ENCODE measurements around the gene SPNS2.

DNA sequence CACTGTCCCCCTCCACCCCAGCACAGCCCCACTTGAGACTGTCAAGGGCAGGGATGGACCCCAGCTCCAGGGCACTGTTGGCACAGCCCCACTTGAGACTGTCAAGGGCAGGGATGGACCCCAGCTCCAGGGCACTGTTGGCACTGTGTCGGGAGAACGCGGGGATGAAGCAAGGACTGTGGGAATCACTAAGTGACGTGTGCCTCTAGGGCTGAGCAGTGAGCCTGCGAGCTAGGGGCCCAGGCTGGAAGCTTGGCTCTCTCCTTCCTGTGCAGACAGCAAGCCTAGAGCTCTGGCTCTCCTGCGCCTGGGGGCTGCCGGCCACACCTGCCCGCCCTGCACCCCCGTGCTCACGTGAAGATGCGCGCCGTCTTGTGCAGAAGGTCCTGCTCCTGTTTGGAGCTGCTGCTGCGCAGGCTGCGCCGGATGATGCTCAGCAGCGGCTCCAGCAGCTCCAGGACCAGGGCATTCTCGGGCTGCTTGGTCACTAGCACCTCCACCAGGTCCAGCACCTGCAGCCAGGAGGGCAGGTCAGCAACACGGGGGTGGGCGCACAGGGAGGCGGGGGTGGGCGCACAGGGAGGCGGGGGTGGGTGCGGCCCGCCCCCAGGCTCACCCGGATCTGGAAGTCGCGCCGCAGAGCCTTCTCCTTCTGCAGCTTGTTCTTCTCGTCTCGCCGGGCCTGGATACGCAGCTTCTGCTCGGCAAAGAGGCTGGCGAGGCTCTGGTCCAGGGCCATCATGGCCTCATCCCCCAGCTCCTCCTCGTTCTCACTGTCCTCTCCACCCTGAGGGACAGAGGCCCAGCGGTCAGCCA is 45.7 kb downstream of the SPNS2 start:
- TF ChIP-seq, protein P1, sequence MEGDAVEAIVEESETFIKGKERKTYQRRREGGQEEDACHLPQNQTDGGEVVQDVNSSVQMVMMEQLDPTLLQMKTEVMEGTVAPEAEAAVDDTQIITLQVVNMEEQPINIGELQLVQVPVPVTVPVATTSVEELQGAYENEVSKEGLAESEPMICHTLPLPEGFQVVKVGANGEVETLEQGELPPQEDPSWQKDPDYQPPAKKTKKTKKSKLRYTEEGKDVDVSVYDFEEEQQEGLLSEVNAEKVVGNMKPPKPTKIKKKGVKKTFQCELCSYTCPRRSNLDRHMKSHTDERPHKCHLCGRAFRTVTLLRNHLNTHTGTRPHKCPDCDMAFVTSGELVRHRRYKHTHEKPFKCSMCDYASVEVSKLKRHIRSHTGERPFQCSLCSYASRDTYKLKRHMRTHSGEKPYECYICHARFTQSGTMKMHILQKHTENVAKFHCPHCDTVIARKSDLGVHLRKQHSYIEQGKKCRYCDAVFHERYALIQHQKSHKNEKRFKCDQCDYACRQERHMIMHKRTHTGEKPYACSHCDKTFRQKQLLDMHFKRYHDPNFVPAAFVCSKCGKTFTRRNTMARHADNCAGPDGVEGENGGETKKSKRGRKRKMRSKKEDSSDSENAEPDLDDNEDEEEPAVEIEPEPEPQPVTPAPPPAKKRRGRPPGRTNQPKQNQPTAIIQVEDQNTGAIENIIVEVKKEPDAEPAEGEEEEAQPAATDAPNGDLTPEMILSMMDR (conservative IDR thresholded peaks at IDR 0.05; ENCODE audit: low read length), result no peak
- TF ChIP-seq EZH2phosphoT487 (IDR thresholded peaks at IDR 0.05; ENCODE audit: borderline replicate concordance), result no peak
